Measurements from ENCODE around the gene SPATA4.

Gene SPATA4

GRCh38 chr4:176189891-176190795 is 5.2 kb downstream of the SPATA4 start:
- DNase-seq (ENCODE audit: low read depth, low spot score), result no peak

- DNase-seq (ENCODE audit: low read depth, low spot score), result no peak
Measured at GRCh38 chr4:176188654-176189053, 6.7 kb downstream of the SPATA4 start.

GRCh38 chr4:176187624-176188023 is 7.8 kb downstream of the SPATA4 start:
- DNase-seq (ENCODE audit: low read depth, low spot score), result no peak

GRCh38 chr4:176186671-176187395 is 8.6 kb downstream of the SPATA4 start:
- DNase-seq (ENCODE audit: low read depth, low spot score), result no peak

GRCh38 chr4:176186067-176186466 is 9.3 kb downstream of the SPATA4 start:
- DNase-seq (ENCODE audit: low read depth, low spot score), result no peak

- DNase-seq (ENCODE audit: low read depth, low spot score), result no peak
Measured at GRCh38 chr4:176185051-176185450, 10.3 kb downstream of the SPATA4 start.

GRCh38 chr4:176163041-176163440 is 32.3 kb downstream of the SPATA4 start:
- no peak for DNase-seq (ENCODE audit: low read depth, low spot score)

GRCh38 chr4:176156656-176157055 is 38.7 kb downstream of the SPATA4 start:
- DNase-seq (ENCODE audit: low read depth, low spot score), result no peak

GRCh38 chr4:176153124-176153523 is 42.3 kb downstream of the SPATA4 start:
- DNase-seq (ENCODE audit: low read depth, low spot score), result no peak

GRCh38 chr4:176150704-176151103 is 44.7 kb downstream of the SPATA4 start:
- no peak for DNase-seq (ENCODE audit: low read depth, low spot score)

- DNase-seq (ENCODE audit: low read depth, low spot score), result no peak
Measured at GRCh38 chr4:176150356-176150682, 45.1 kb downstream of the SPATA4 start.

GRCh38 chr4:176149680-176150355 is 45.6 kb downstream of the SPATA4 start:
- no peak for DNase-seq (ENCODE audit: low read depth, low spot score)

GRCh38 chr4:176142253-176142652 is 53.1 kb downstream of the SPATA4 start:
- DNase-seq (ENCODE audit: low read depth, low spot score), result no peak

GRCh38 chr4:176139518-176139917 is 55.9 kb downstream of the SPATA4 start:
- DNase-seq (ENCODE audit: low read depth, low spot score), result no peak

- no peak for DNase-seq (ENCODE audit: low read depth, low spot score)
Measured at GRCh38 chr4:176137631-176138030, 57.8 kb downstream of the SPATA4 start.

GRCh38 chr4:176134670-176135069 is 60.7 kb downstream of the SPATA4 start:
- DNase-seq (ENCODE audit: low read depth, low spot score), result no peak
